Measurements from ENCODE around the gene FREY1. TPM values are rescaled to one million over a fixed set of nuclear protein-coding genes. Genes with fewer than 3 reads are reported as not detected.

Gene FREY1
- total RNA-seq, 2 experiments from 2014 or later, result 0.60 to 0.80 TPM

DNA sequence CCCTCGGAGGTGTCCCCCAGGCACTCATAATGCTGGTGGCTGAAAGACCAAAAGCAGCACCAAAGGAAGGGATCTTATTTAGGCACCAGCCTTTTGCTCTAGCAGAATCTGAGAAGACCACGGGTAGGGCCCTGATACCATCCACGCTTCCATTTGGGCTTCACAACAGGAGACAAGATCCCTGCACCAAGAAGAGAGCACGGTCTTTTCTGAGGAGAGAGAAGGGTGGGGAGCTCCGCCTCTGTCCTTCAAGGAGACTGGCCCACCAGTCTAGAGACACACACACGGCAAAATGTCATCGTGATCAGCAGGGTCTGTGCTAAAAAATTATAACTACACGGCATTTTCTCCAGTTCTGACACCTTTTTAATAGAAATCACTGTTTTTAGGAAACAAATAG, 25.1 kb upstream of the FREY1 start:
- no peaks in the 10 kb centered on the region for H3K36me3 Mint-ChIP-seq
- no peak overlapping the region for H3K27ac Mint-ChIP-seq
- peak overlapping the region; percentile 25 for H3K4me3 Mint-ChIP-seq

DNA sequence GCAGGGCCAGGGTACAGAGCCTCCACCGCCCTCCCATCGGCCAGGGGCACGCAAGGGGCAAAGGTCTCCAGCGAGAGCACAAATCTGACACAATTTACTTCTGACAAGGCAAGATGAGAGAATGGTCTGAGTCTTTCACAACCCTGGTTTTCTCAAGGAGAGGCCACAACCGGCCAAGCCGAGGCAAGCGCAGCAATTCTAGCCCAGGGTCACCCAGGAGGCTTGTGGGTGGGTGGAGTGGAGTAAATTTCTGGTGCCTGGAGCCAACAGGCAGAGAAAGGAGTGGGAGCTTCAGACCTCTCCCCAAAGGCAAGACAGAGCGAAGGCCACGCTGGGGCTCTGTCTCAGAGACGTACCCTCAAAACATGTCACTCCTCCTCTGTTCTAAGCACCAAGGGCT, 24.7 kb upstream of the FREY1 start:
- DNase-seq, result no peak
- H3K36me3 Mint-ChIP-seq, result no peaks in the 10 kb centered on the region
- H3K4me1 Mint-ChIP-seq, result peaks cover 19% of the 10 kb centered on the region
- no peaks in the 10 kb centered on the region for H3K9me3 Mint-ChIP-seq
- no peaks in the 10 kb centered on the region for H3K27me3 Mint-ChIP-seq
- peak overlapping the region; percentile 39 for H3K27ac Mint-ChIP-seq
- no peak overlapping the region for H3K4me3 Mint-ChIP-seq

More for the DNA sequence above, 25.1 kb upstream of the FREY1 start:
- no peak for DNase-seq
- no peaks in the 10 kb centered on the region for H3K9me3 Mint-ChIP-seq
- H3K4me1 Mint-ChIP-seq, result peaks cover 19% of the 10 kb centered on the region
- H3K27me3 Mint-ChIP-seq, result no peaks in the 10 kb centered on the region

DNA sequence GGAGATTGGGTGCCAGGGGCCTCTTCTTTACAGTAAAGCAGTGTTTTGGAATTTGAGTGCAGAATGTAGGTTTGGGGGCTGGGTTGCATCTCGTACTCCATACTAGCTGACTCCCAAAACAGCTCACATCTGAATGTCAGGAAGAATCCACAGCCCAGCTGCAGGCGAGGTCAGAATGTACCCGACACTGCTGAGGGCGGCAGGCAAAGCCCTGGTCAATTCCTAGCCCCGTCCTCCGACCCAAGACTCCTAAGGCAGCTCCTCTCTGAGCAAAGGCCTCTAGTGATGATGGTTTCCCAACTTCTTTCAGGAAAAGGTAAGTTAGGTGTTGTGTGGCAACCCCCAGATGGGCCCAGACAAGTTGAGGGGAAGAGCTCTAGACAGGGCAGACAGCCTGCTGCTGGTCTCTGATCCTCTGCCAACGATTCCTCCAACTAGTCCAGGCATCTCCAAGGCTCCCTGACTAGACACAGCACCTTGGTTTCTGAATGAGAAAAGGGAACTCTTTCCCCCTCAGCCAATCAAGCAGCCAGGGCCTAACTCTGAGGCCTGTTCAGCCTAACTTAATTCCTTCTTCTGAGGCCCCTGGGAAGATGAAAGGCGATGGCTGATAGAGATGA, 24.0 kb upstream of the FREY1 start:
- Mint-ChIP-seq H3K27me3 (no peaks in the 10 kb centered on the region), H3K36me3 (no peaks in the 10 kb centered on the region), H3K27ac (no peak overlapping the region), H3K9me3 (no peaks in the 10 kb centered on the region), H3K4me1 (peaks cover 19% of the 10 kb centered on the region), H3K4me3 (no peak overlapping the region)
- DNase-seq, result no peak

DNA sequence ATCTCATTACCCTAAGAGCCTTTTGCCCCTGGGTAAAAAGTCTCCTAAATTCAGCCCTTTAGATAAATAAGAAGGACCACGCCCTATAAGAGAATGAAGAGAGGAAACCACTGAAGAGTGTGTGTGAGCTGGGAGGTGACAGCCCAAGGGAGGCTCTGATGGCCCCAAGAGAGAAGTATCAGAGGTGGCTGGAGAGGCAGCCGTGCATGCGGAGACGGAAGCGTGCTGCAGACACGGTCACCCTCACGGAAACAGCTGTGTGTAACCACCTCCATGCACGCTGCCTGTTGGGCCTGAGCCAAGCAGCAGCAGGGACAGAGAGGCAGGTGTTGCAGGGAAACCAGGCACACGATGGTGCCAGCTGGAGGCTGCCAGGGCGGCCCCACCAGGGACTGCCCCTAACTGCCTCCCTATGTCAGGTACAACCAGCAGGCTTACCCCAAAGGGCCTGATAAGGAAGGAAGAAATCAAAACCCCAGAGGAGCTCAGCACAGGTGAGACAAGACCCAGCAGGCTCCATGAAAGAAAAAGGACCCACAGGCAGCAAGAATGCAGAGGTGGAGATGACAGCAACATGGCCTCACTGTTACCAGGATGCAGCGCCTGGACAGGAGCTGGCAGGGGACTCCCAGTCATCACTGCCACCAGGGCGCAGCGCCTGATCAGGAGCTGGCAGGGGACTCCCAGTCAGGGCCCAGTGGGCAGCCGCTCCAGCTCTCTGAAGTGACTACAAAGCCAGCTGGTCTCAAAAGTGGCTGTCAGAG, 23.1 kb upstream of the FREY1 start:
- H3K4me3 Mint-ChIP-seq, result peak overlapping the region; percentile 32

DNA sequence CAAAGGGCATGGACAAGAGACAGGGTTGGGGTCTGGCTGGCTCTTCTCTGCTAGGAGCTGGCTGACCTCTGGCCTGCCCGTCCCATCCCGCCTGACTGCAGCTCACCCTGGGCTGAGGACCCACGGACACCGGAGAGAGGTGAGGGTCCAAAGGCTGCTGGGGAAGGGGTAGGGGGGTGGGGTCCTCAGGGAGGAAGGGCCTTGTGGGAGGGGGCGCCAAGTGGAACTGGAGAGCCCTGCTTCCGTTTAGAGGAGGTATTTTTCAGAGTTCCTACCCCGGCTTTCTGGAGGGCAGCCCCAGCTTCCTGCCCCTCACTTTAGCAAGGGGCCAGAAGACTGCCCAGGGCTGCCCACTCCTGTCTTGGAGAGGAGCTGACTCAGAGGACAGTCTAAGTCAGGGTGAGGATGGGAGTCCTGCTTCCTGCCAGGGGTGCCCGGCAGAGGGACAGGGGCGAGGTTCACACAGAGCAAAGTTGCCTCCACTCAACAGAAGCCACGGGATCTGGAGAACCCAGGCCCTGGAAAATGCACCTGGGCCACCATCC, 22.5 kb upstream of the FREY1 start:
- DNase-seq, result no peak
- Mint-ChIP-seq H3K9me3 (no peaks in the 10 kb centered on the region), H3K4me1 (peaks cover 19% of the 10 kb centered on the region), H3K27ac (peak overlapping the region; percentile 72), H3K27me3 (no peaks in the 10 kb centered on the region), H3K36me3 (no peaks in the 10 kb centered on the region), H3K4me3 (peak overlapping the region; percentile 32)

More for the DNA sequence above, 23.1 kb upstream of the FREY1 start:
- peak overlapping the region; percentile 72 for H3K27ac Mint-ChIP-seq
- H3K9me3 Mint-ChIP-seq, result no peaks in the 10 kb centered on the region
- no peaks in the 10 kb centered on the region for H3K36me3 Mint-ChIP-seq
- DNase-seq, result peak; percentile 34
- peaks cover 19% of the 10 kb centered on the region for H3K4me1 Mint-ChIP-seq
- H3K27me3 Mint-ChIP-seq, result no peaks in the 10 kb centered on the region

DNA sequence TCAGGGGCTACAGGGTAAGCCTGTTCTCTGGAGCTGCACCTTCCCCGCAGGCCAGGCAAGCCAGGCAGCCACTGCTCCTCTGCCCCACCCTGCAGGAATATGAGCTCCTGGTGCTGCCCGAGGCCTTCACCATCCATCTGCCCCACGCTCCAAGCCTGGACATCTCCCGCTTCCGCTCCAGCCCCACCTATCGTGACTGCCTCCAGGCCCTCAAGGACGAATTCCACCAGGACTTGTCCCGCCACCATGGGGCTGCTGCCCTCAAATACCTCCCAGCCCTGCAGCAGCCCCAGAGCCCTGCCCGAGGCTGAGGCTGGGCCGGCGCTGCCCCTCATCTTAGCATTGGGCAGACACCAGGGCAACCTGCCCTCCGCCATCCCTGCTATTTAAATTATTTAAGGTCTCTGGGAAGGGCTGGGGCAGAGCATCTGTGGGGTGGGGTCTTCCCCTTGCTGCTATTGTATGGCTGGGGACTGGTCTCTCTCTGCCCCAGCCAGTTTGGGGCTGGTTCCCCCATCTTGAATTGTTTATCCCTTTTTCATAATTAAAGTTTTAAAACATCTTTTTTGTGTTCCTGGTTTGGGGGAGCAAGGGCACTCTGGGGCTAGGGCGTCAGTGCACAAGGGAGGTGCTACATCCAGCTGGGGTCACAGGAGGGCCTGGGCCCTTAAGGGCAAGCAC, 21.6 kb upstream of the FREY1 start:
- Mint-ChIP-seq H3K4me3 (no peak overlapping the region), H3K36me3 (no peaks in the 10 kb centered on the region), H3K27ac (no peak overlapping the region), H3K4me1 (peaks cover 19% of the 10 kb centered on the region), H3K9me3 (no peaks in the 10 kb centered on the region), H3K27me3 (no peaks in the 10 kb centered on the region)
- no peak for DNase-seq

GRCh38 chr11:45927684-45928413, 20.8 kb upstream of the FREY1 start:
- H3K27me3 Mint-ChIP-seq, result peaks cover 4% of the 10 kb centered on the region
- H3K4me1 Mint-ChIP-seq, result peaks cover 19% of the 10 kb centered on the region
- DNase-seq, result no peak
- no peaks in the 10 kb centered on the region for H3K9me3 Mint-ChIP-seq
- H3K36me3 Mint-ChIP-seq, result no peaks in the 10 kb centered on the region
- no peak overlapping the region for H3K27ac Mint-ChIP-seq
- H3K4me3 Mint-ChIP-seq, result no peak overlapping the region

DNA sequence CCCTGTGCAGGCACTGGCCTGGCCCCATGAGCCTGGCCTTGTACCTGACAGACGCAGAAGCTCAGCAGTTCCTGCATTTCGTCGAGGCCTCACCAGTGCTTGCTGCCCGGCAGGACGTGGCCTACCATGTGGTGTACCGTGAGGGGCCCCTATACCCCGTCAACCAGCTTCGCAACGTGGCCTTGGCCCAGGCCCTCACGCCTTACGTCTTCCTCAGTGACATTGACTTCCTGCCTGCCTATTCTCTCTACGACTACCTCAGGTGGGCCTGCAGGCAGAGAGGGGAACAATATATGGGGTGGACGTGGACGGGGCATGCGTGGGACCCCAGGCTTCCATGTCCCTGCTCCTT, 20.2 kb upstream of the FREY1 start:
- H3K4me1 Mint-ChIP-seq, result peaks cover 18% of the 10 kb centered on the region
- H3K27me3 Mint-ChIP-seq, result peaks cover 4% of the 10 kb centered on the region
- no peak overlapping the region for H3K27ac Mint-ChIP-seq
- H3K9me3 Mint-ChIP-seq, result no peaks in the 10 kb centered on the region
- H3K4me3 Mint-ChIP-seq, result no peak overlapping the region
- H3K36me3 Mint-ChIP-seq, result no peaks in the 10 kb centered on the region
- no peak for DNase-seq

DNA sequence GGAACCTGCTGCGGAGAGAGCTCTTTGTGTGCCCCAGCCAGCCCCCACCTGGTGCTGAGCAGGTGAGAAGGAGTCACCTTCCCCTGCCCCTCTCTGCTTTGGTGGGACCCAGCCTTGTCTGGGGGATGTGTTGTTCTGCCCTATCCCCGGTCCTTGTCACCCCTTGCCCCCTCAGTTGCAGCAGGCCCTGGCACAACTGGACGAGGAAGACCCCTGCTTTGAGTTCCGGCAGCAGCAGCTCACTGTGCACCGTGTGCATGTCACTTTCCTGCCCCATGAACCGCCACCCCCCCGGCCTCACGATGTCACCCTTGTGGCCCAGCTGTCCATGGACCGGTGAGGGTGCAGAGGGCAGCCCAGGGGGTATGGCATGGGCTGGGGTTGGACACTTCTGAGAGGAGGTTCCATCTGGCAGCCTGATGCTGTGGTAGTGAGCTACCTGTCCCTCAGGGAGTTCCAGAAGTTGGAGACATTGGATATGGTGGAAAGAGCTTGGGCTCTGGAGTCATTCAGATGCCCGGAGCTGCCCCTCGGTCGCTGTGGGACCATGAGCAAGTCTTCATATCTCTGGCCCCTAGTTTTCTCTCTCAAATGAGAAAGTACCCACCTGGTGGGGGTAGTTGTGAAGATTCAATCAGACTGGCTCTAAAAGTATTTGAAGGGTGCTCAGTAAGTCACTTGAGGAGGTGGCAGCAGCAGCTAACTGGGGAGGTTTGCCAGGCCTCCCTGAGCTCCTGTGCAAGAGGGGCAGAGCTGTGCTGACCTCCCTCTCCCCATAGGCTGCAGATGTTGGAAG, 19.7 kb upstream of the FREY1 start:
- Mint-ChIP-seq H3K4me1 (peaks cover 17% of the 10 kb centered on the region), H3K9me3 (no peaks in the 10 kb centered on the region), H3K36me3 (no peaks in the 10 kb centered on the region), H3K4me3 (no peak overlapping the region), H3K27ac (no peak overlapping the region), H3K27me3 (peaks cover 4% of the 10 kb centered on the region)
- DNase-seq, result no peak

- H3K36me3 Mint-ChIP-seq, result no peaks in the 10 kb centered on the region
- no peak overlapping the region for H3K27ac Mint-ChIP-seq
- H3K4me3 Mint-ChIP-seq, result no peak overlapping the region
- H3K4me1 Mint-ChIP-seq, result peaks cover 18% of the 10 kb centered on the region
- H3K9me3 Mint-ChIP-seq, result no peaks in the 10 kb centered on the region
- H3K27me3 Mint-ChIP-seq, result peaks cover 4% of the 10 kb centered on the region
- no peak for DNase-seq
Measured at GRCh38 chr11:45926001-45926401, 18.9 kb upstream of the FREY1 start.

- no peak for DNase-seq
Measured at GRCh38 chr11:45925550-45925949, 18.5 kb upstream of the FREY1 start.

GRCh38 chr11:45924927-45925326, 17.9 kb upstream of the FREY1 start:
- H3K4me3 Mint-ChIP-seq, result no peak overlapping the region

More at GRCh38 chr11:45925550-45925949, 18.5 kb upstream of the FREY1 start:
- Mint-ChIP-seq H3K4me1 (peaks cover 16% of the 10 kb centered on the region), H3K36me3 (no peaks in the 10 kb centered on the region), H3K4me3 (no peak overlapping the region), H3K27ac (no peak overlapping the region), H3K27me3 (peaks cover 4% of the 10 kb centered on the region), H3K9me3 (no peaks in the 10 kb centered on the region)

DNA sequence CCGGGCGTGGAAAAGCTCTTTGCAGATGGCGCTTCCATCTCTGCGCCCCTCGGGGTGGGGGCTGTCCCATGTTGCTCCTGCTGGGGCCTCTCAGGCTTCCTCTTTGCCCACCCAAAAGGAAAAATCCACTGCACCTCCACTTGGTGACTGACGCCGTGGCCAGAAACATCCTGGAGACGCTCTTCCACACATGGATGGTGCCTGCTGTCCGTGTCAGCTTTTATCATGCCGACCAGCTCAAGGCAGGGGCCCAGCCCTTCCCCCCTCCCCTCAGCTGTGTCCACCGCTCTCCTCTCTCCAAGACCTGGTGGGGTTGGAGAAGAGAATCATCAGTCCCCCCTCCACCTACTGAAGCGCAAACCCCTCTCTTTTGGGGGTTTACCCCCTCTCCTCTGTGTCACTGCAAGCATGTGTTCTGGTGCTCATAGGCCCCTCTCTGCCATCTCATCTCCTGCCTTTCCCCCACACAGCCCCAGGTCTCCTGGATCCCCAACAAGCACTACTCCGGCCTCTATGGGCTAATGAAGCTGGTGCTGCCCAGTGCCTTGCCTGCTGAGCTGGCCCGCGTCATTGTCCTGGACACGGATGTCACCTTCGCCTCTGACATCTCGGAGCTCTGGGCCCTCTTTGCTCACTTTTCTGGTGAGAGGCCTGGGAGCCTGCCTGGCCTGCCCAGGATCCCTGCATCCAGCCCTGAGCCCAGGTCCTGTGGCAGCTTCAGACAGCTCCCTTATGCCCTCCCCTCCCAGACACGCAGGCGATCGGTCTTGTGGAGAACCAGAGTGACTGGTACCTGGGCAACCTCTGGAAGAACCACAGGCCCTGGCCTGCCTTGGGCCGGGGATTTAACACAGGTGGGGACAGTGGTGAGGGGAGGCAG, 17.2 kb upstream of the FREY1 start:
- Mint-ChIP-seq H3K9me3 (no peaks in the 10 kb centered on the region), H3K4me3 (peak overlapping the region; percentile 24), H3K27me3 (peaks cover 4% of the 10 kb centered on the region), H3K4me1 (peaks cover 8% of the 10 kb centered on the region), H3K36me3 (no peaks in the 10 kb centered on the region), H3K27ac (no peak overlapping the region)
- no peak for DNase-seq

More at GRCh38 chr11:45924927-45925326, 17.9 kb upstream of the FREY1 start:
- Mint-ChIP-seq H3K9me3 (no peaks in the 10 kb centered on the region), H3K4me1 (peaks cover 10% of the 10 kb centered on the region), H3K27me3 (peaks cover 4% of the 10 kb centered on the region), H3K36me3 (no peaks in the 10 kb centered on the region), H3K27ac (no peak overlapping the region)
- no peak for DNase-seq

Data from activated naive CD8-positive, alpha-beta T cell treated with anti-CD3 and anti-CD28 coated beads for 36 hours (primary cell).